Measurements from ENCODE around the gene VAX1.

DNA sequence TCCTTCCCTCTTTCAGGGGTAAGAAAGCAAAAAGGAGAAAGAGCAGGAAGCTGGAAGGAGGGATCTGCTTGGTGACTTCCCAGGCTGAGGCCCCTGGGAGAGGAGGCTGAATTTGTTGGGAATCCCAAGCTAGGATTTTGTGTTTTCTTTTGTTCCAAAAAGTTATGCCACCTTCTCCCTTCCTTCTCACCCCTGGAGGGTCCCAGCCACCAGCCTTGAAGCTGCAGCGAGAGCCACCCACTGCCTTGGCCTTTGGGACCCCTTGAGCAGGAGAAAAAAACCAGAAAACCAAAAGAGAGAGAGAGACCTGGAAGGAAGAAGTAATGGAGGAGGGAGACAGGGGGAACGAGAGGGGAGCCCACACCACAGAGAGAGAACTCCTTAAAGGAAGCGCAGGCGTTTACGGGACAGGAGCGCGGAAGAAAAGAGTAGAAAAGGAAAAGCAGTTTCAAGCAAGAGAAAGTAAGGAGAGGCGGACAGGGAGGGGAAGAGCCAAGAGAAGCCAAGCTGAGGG is 7.2 kb downstream of the VAX1 start:
- TF ChIP-seq, protein P1, sequence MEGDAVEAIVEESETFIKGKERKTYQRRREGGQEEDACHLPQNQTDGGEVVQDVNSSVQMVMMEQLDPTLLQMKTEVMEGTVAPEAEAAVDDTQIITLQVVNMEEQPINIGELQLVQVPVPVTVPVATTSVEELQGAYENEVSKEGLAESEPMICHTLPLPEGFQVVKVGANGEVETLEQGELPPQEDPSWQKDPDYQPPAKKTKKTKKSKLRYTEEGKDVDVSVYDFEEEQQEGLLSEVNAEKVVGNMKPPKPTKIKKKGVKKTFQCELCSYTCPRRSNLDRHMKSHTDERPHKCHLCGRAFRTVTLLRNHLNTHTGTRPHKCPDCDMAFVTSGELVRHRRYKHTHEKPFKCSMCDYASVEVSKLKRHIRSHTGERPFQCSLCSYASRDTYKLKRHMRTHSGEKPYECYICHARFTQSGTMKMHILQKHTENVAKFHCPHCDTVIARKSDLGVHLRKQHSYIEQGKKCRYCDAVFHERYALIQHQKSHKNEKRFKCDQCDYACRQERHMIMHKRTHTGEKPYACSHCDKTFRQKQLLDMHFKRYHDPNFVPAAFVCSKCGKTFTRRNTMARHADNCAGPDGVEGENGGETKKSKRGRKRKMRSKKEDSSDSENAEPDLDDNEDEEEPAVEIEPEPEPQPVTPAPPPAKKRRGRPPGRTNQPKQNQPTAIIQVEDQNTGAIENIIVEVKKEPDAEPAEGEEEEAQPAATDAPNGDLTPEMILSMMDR (IDR thresholded peaks at IDR 0.05): no peak
- no peak for TF ChIP-seq POLR2A (IDR thresholded peaks at IDR 0.05)

Data from thyroid gland (tissue), 4 donors.